ENCODE data around the gene PRKCE. TPM values are rescaled to one million over a fixed set of nuclear protein-coding genes. Genes with fewer than 3 reads are reported as not detected.
A peak's percentile ranks its signal among the peaks of the same experiment; 100 is the strongest.

Gene PRKCE
- total RNA-seq, 1 donor from 2014 or later, result 85.0 TPM

DNA sequence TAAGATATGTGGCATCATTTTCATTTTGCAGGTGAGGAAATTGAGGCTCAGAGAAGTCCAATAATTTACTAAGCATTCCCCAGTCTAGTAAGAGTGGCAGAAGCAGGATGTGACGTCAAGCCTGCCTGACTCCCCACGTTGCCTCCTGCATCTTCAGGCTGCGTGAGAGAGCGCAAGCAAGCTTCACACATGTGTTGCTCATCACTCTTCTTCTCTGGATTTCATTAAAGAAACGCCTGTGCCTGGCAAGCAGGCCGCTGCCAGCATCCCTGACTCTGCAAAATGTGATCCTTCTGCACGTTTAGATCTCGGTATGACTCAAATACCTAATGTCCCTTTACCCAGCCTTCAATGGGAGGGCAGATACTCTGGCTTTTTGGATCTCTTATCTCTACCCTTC is 96.8 kb downstream of the PRKCE start:
- peaks cover 4% of the 10 kb centered on the region for H3K4me1 ChIP-seq
- TF ChIP-seq, protein P1, sequence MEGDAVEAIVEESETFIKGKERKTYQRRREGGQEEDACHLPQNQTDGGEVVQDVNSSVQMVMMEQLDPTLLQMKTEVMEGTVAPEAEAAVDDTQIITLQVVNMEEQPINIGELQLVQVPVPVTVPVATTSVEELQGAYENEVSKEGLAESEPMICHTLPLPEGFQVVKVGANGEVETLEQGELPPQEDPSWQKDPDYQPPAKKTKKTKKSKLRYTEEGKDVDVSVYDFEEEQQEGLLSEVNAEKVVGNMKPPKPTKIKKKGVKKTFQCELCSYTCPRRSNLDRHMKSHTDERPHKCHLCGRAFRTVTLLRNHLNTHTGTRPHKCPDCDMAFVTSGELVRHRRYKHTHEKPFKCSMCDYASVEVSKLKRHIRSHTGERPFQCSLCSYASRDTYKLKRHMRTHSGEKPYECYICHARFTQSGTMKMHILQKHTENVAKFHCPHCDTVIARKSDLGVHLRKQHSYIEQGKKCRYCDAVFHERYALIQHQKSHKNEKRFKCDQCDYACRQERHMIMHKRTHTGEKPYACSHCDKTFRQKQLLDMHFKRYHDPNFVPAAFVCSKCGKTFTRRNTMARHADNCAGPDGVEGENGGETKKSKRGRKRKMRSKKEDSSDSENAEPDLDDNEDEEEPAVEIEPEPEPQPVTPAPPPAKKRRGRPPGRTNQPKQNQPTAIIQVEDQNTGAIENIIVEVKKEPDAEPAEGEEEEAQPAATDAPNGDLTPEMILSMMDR (IDR thresholded peaks at IDR 0.05), result no peak
- no peaks in the 10 kb centered on the region for H3K36me3 ChIP-seq
- no peaks in the 10 kb centered on the region for H3K27me3 ChIP-seq (ENCODE audit: low read depth)
- ATAC-seq, result no peak
- H3K4me3 ChIP-seq, result no peak overlapping the region
- H3K9me3 ChIP-seq, result no peaks in the 10 kb centered on the region
- H3K27ac ChIP-seq, result no peak overlapping the region
- DNase-seq, result no peak
- intact Hi-C loops (cut with DNase I), result no loop called here

DNA sequence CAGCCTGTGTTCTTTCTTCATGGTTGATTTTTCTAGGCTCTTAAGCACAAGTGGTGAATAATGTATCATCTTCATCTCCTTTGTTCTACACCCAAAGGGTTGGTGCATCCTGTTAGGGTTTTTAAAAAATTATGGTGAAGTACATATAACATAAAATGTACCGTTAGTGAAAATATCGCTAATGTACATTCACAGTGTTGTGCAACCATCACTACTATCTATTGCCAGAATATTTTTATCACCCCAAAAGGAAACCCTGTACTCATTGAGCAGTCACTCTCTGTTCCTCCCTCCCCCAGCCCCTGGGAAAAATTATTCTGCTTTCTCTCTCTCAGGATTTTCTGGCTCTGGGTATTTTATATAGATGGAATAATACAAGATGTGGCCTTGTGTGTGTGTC is 98.5 kb downstream of the PRKCE start:
- intact Hi-C loops (cut with DNase I), result no loop called here
- no peaks in the 10 kb centered on the region for H3K27me3 ChIP-seq (ENCODE audit: low read depth)
- no peak for DNase-seq
- ATAC-seq, result no peak
- H3K27ac ChIP-seq, result no peak overlapping the region
- no peak overlapping the region for H3K4me3 ChIP-seq
- H3K9me3 ChIP-seq, result no peaks in the 10 kb centered on the region
- peaks cover 12% of the 10 kb centered on the region for H3K4me1 ChIP-seq
- no peaks in the 10 kb centered on the region for H3K36me3 ChIP-seq
- TF ChIP-seq, protein P1 (IDR thresholded peaks at IDR 0.05), result no peak

DNA sequence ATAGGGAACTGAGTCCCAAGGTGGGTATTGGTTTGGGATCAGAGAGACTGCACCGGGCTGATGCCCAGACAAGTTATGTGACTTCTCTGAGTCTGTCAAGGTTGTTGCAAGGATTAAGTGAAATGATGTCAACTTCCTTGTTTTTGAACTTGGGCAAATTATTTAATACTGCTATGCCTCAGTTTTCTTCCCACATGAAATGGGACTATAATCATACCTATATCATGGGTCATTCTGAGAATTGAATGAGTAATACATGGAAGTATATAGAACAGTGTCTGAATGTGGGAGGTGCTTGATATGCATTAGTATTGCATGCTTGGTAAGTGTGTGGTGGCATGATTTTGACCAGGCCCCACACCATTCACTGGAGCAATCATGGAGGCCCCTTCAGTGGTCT is 99.0 kb downstream of the PRKCE start:
- TF ChIP-seq, protein P1 (IDR thresholded peaks at IDR 0.05), result no peak
- DNase-seq, result no peak
- H3K4me3 ChIP-seq, result no peak overlapping the region
- H3K27me3 ChIP-seq (ENCODE audit: low read depth), result no peaks in the 10 kb centered on the region
- peaks cover 14% of the 10 kb centered on the region for H3K4me1 ChIP-seq
- no peak for ATAC-seq
- no peaks in the 10 kb centered on the region for H3K36me3 ChIP-seq
- intact Hi-C loops (cut with DNase I), result no loop called here
- no peak overlapping the region for H3K27ac ChIP-seq
- H3K9me3 ChIP-seq, result no peaks in the 10 kb centered on the region

DNA sequence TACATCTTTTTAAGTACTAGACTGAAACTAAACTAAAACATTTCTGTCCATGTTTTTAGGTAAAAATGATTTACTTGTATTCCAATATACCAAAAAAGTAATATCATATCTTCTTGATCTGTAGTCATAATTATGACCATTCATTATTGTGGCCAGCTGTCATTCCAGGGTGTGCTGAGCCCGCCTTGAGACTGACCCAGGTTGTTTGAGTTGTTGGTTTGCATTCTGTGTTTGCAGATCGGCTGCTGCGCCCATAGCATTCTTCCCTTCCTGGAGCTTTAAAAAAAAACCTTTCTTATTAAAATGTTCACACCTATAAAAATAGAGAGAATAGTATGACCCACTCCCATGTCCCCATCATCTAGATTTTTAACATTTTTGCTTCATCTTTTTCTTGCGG is 101.9 kb downstream of the PRKCE start:
- Histone ChIP-seq H3K9me3 (no peaks in the 10 kb centered on the region), H3K27me3 (ENCODE audit: low read depth) (no peaks in the 10 kb centered on the region), H3K27ac (no peak overlapping the region), H3K4me1 (peaks cover 14% of the 10 kb centered on the region), H3K4me3 (no peak overlapping the region), H3K36me3 (no peaks in the 10 kb centered on the region)
- intact Hi-C loops (cut with DNase I), result no loop called here
- TF ChIP-seq, protein P1 (IDR thresholded peaks at IDR 0.05), result no peak
- DNase-seq, result no peak
- ATAC-seq, result no peak

DNA sequence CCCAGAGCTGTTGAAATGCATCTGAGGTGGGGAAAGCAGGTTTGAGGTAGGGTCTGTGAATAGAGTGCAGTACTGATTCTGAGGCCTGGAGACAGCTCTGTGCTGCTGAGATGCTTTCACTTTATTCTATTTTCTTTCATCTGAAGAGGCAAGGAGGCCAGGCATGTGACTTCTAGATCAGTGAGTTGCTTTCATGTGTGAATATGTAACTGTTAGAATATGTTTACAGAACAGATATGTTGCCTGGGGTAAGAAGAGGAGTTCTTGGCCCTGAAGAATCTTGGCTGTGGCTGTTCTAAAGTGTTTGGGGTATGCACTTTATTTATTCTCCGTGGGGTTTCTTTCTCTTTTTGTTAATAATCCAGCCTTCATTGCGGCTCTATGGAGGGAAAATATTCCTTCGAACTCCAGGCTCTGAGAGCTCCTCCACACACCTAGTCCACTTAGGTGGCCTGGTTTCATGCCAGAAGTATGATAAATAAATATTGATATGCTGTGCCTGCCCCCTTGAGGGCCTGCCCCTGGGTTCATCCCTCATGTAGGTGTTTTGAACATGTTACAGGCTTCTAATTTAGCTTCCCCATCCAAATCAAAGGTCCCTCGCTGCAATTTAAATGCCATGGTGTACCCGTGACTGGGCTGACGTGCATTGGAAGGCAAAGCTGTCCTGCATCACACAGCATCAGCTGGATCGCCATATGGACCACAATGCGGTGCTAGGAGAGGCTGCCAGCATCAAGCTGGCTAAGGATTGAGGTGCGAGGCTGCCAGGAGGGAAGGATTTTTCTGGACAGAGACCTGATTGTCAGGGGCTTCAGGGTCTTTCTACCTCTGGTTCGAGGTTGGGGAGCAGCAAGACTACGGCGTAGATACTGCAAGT is 102.9 kb downstream of the PRKCE start:
- TF ChIP-seq, protein P1 (IDR thresholded peaks at IDR 0.05), result no peak
- DNase-seq, result no peak
- Histone ChIP-seq H3K27ac (no peak overlapping the region), H3K4me1 (peaks cover 16% of the 10 kb centered on the region), H3K36me3 (no peaks in the 10 kb centered on the region), H3K4me3 (no peak overlapping the region), H3K9me3 (no peaks in the 10 kb centered on the region), H3K27me3 (ENCODE audit: low read depth) (no peaks in the 10 kb centered on the region)
- intact Hi-C loops (cut with DNase I), result no loop called here
- peak in 1 of 2 donors; percentile 39 for ATAC-seq
